Suppressor macrophage treated with lipopolysaccharide for 4 hours (primary cell): ENCODE measurements around the gene ZSCAN20.

Experiments
- DNase-seq: peaks from one replicate; pipeline ENCODE4 v3.0.0-alpha.2; 2020

The ZSCAN20 gene

DNA sequence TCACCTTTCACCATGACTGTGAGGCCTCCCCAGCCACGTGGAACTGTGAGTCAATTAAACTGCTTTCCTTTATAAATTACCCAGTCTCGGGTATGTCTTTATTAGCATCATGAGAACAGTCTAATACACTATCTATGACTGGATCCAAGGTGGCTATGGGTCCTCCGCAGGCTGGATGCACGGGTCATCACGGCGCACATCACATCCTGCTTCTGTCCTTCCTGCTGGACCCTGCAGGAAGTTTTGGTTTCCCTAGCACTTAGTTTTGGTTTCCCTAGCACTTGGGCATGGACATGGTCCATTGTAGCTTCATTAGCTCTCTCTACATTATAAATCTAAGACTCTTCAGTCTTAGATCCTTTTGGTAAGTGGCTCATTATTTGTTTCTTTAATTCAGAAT is 27.3 kb upstream of the ZSCAN20 start:
- DNase-seq, result no peak

DNA sequence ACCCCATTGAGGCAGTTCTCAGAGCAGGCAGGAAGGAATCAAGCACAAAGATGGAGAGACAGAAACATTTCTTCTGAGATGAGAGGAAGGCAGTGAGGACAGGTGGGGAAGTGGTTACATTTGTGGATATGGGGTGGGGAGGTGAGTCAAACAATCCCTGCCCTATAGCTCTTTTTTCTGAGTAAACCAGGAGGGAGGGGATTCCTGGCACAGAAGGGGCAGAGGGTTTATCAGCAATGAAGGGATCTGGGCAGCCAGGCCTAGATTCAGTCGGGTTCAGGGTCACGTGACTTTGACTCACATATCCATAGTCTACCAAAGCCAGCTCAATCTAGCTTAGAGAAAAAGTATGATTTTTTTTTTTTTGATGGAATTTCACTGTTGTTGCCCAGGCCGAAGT is 25.9 kb upstream of the ZSCAN20 start:
- no peak for DNase-seq

- DNase-seq, result no peak
These were observed 17.7 kb upstream of the ZSCAN20 start for GRCh38 chr1:33454646-33455282.

DNA sequence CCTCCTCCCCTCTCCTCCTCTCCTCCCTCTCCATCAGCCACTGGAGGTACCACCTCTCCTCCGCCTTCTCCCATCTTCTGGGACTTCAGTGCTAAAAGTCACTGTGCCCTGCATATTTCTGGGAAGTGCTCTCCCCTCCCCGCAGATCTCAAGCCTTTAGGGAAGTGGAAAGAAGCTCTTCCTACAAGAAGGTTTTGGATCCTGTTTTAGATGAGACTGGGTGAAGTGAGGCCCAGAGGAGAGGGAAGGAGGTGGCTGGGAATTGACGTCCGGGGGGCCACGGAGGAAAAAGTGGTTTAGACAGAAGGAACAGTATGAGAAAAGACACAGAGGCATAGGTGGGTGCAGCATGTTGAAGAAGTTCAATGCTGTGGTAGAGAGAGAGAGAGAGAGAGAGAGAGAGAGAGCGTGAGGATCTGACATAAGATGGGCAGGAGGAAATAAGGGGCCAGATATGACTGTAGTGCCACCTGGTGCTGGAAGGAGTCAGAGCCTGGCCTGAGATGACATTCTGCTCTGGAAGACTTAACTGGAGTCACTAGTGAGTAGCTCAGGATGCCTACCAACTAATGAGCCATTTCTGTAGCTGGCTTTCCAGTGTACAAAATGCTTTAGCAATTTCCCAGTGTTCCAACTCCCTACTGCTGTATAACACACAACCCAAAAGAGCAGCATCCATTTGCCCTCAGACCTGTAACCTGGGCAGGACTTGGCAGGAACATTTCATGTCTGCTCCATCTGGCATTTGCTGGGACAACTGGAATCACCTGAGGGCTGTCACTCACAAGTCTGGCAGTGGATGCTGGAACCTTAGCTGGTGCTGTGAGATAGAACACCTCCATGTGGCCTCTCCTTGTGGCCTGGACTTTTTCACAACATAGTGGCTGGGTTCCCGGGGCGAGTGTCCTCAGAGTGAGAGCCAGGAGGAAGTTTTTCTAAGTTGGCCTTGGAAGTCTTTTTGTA is 16.6 kb upstream of the ZSCAN20 start:
- DNase-seq, result peak; percentile 77

DNA sequence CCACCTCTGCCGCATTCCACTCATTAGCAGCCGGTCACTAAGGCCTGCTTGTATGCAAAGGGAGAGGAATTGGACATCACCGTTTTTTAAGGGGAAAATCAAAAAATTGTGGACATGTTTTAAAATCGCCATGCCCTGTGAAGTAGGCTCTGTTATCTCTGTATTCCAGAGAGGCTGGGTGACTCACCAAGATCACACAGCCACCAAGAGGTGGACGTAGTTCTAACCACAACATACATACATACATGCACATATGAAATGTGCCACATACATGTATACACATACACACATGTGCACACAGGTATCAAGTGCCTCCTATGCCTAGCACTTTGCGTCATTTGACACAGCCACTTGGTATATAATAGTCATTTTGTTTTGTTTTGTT is 16.0 kb upstream of the ZSCAN20 start:
- no peak for DNase-seq

DNA sequence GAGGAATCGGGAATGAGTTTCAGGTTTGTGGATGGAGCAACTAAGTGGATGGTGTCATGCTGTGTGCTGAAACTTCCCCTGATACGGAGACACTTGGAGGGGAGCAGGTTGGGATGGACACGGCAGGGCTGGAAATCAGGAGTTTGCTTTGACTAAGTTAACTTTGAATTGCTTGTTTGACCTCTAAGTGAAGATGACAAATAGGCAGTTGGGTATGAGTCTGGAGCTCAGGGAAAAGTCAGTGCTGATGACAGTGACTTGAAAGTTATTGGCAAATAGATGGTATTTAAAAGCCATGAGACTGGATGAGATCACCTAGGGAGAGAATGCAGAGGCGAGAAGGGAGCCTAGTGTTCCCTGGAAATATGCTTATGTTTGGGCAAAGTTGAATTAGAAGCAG is 12.8 kb upstream of the ZSCAN20 start:
- peak; percentile 90 for DNase-seq

- DNase-seq, result no peak
These were observed 12.3 kb upstream of the ZSCAN20 start for GRCh38 chr1:33460144-33460543.

DNA sequence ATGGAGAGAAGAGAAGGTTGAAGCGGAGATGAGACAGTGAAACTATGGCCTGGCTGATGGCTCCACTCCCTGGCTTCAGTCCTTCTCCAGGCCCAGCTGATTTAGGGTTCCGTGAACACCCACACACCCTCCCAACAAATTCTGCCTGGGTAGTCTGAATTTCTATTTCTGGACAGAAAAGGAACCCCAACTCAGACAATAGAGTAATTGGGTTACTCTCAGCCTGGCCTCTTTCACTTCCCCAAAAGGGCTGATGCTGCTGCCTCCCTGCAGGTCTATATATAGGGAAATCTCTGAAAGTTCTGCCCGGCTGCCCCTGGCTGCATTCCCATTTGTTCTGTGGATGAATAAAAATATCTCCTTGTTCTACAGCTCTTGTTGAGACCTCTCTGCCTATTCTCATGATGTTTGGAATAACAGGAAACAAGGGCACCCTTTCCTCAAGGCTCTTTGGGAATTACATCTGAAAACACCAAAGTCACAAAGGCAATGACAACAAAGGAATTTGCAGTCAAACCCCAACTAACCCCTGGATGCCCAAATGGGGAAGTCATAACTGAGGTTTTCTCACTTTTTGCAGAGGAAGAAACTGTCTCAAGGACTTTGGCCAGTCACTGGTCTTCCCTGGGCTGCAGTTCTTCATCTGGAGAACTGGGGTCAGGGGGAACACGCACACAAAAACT is 11.4 kb upstream of the ZSCAN20 start:
- peak; percentile 83 for DNase-seq

DNA sequence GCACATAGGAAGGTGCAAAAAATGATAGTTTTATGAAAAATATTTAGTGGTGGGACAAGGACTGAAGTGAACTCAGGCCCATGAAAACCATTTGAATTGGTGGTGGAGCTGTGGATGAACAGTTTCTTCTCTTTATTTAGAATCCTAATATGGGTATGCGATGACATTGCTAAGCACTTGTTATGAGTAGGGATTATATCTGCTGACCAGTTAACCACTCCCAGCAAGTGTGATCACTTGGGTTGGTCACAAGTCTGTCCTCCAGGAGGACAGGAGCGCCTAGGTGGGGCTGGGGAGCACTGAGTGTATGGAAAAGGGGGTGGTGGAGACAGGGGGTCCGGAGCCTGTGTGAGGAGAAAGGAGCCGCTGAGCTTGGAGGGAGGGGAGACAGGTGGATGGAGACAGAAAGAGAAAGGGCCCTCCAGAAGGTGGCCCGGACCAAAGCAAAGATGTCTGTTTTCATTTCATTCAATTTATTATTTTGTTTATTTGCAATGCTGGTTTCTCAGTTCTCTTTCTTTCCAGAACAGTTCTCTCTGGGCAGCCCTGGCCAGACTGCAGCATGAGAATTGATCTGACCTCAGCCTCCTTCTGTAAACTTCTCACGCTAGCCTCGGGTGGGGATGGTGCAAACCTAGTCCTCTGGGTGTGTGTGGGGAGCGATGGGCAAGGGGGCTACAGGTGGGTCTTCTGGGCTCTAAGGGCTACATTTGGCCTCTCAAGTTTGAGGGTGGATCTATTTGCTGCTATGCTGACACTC is 9.9 kb upstream of the ZSCAN20 start:
- no peak for DNase-seq

DNA sequence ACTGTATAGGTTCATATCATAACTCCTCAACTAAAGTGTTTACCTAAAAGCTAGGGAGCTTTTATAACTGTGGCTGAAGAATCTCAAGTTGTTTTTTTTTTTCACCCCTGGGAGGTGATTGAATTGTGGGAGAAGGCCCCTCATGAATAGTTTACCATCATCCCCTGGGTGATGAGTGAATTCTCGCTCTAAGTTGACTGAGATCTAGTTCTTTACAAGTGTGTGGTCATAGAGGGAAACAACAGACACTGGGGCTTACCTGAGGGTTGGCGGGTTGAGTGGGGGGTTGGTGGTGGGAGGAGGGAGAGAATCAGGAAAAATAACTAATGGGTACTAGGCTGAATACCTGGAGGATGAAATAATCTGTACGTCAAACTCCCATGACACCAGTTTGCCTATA is 7.9 kb upstream of the ZSCAN20 start:
- DNase-seq, result no peak

DNA sequence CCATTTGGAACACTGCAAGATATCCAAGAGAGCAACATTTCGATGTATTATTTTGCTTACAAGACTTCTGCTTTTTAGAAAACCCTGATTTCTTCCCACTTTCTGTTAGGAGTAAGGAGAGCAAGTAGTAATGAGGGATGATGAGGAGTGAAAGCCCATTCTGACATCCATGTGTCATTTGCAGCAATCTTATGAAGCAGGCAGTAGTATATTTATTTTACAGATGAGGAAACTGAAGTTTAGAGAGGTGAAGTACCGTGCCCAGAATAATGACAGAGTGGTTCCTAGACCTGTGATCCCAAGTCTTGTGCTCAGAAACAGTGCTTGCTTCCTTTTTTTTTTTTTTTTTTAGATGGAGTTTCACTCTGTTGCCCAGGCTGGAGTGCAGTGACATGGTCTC is 7.1 kb upstream of the ZSCAN20 start:
- DNase-seq, result peak; percentile 63

DNA sequence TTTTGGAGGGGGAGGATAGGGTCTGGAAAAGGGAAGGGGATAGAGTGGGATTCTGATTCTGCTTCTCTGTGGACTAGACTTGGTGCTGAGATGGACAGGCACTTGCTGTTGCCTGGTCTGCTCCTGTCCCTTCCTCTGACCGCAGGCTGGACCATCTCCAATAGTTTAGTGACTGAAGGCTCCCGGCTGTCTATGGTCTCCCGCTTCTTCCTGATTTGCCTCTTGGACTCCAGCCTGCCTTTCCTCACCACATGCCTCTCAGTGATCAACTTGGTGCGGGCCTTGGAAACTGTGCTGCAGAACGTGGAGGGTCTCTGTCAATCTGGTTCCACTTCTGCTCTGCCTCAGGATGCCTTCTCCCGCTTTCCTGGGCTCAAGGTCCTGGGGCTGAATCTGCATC is 6.3 kb upstream of the ZSCAN20 start:
- DNase-seq, result no peak

- no peak for DNase-seq
These were observed 4.4 kb upstream of the ZSCAN20 start for GRCh38 chr1:33468011-33468410.

- DNase-seq, result no peak
These were observed 3.9 kb upstream of the ZSCAN20 start for GRCh38 chr1:33468531-33468930.

- no peak for DNase-seq
These were observed 3.5 kb upstream of the ZSCAN20 start for GRCh38 chr1:33468967-33469366.

DNA sequence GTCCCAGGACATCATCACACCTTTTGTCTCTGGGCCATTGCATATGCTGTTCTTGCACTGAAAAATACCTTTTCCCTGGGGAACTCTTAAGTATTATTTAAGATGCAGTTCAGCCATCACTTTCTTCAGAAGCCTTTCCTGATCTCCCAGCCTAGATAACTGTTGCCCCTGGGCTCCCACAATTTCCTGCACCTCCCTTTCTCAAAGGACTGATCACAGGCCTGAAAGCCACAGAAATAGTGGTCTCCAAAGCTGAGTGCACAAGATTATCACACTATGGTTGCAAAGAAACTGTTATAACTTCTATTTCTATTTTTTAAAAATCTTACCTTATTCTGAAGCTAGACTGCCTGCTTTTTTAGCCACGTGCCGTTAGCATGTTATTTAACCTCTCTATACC is 2.8 kb upstream of the ZSCAN20 start:
- DNase-seq, result no peak

DNA sequence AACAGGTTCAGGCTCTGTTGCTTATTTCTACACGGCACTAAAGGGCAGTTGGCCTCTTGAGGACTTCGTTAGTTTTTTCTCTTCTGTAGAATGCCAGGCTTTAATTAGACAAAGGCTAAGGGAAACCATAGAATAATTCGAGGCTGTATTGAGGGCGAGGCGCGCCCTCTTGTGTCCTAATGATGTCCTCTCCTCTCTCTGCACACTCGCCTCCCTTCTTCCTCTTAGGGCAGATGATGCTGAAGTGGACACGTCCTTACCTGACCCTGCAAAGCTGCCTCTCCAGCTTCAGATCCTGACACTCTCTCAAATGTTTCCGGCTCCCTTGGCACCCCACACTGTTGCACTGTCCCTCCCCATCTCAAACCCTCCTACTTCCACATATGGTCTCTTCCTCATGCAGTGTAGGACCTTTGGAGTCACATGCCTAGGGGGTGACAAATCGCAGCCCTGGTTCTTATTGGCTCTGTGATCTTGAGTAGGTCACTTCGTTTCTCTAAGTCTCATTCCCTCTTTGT is 1.9 kb upstream of the ZSCAN20 start:
- peak; percentile 87 for DNase-seq

- no peak for DNase-seq
These were observed 1.0 kb upstream of the ZSCAN20 start for GRCh38 chr1:33471416-33471815.

GRCh38 chr1:33473900-33474299 is 1.5 kb downstream of the ZSCAN20 start:
- no peak for DNase-seq

DNA sequence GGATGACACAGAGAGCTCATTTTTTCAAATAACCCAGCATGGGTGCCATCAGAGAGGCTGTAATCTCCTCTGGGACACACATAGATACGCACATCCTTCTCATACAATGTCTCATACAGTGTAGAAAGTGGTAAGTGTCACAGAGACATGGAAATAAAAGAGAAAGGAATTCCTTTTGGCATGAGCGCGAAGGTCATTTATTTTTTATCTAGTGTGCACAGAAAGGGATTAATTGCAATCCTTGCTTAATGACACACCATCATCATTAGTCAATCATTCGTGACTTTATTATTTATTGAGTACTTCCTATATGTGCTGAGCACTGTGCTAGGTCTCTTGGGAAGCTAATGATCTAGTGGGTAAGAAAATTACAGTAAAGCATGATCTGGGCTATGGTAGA is 5.0 kb downstream of the ZSCAN20 start:
- DNase-seq, result no peak

DNA sequence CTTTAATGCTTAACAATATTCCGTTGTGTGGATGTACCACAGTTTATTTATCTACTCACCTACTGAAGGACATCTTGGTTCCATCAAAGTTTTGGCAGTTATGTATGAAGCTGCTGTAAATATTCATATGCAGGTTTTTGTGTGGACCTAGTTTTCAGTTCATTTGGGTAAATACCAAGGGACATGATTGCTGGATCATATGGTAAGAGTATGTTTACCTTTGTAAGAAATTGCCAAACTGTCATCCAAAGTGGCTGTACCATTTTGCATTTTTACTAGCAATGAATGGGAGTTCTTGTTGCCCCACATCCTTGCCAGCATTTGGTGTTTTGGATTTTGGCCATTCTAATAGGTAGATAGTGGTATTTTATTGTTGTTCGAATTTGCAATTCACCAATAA is 10.0 kb downstream of the ZSCAN20 start:
- no peak for DNase-seq

- DNase-seq, result no peak
These were observed 16.2 kb downstream of the ZSCAN20 start for GRCh38 chr1:33488624-33489023.

DNA sequence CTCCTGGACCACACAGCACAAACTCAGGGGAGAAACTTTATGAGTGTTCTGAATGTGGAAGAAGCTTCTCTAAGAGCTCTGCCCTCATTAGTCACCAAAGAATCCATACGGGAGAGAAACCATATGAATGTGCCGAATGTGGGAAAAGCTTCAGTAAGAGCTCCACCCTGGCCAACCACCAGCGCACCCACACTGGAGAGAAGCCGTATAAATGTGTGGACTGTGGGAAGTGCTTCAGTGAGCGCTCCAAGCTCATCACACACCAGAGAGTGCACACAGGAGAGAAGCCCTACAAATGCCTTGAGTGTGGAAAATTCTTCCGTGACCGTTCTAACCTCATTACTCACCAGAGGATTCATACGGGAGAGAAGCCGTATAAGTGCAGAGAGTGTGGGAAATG is 22.5 kb downstream of the ZSCAN20 start:
- no peak for DNase-seq
